Occipital lobe (tissue), 1 donor: ENCODE data around the gene RPL31. TPM values are rescaled to one million over a fixed set of nuclear protein-coding genes. Genes with fewer than 3 reads are reported as not detected.

Experiments used
- total RNA-seq: library from RNA; depleted of rRNA; stranded (reverse); fragments of >200 nt; gene quantifications from one replicate; pipeline ENCODE4 v1.2.3, GENCODE V29; 2014

RPL31 gene
- total RNA-seq, 1 donor from 2014 or later: 876 TPM

Other genes starting within 250 kb of the RPL31 start
- 7.2 TPM for gene NPAS2, start 182.2 kb upstream of the RPL31 start, total RNA-seq
- gene TBC1D8, start 149.1 kb downstream of the RPL31 start, total RNA-seq: 11.7 TPM